ENCODE data around the gene CCL26.
"Not testable (repeated sequence)": the region's sequence is repeated elsewhere in the genome, so short reads cannot be mapped to it uniquely, and the experiment has no call there.

Gene CCL26

DNA sequence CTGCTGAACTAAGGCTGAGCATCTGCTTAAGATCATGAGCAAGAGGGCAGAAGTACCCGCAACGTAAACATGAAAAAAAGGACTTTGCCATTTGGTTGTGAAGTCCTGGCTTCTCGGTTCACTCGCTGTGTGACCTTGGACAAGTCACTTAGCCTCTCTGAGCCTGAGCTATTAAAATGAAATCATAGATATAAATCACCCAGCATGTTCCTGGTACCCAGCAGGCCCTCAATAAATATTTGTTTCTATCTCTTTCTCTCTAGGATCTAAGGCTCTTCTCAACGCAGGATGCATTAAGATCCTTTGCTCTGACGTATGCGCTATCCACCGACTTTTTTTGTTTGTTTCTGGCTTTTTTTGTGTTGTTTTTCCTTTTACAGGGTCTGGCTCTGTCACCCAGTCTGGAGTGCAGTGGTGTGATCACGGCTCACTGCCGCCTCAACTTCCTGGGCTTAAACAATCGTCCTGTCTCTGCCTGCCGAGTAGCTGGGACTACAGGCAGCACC, 39.9 kb downstream of the CCL26 start:
- peak overlapping the region; percentile 21; the same call in 1 of the 2 replicates for H3K27ac ChIP-seq
- H3K4me3 ChIP-seq, result no peak overlapping the region
- H3K27me3 ChIP-seq, result no peaks in the 10 kb centered on the region
- H3K4me2 ChIP-seq, result peak overlapping the region; percentile 59
- no peak overlapping the region for H3K9ac ChIP-seq
- no peaks in the 10 kb centered on the region for H3K9me3 ChIP-seq
- peaks cover 10% of the 10 kb centered on the region for H4K20me1 ChIP-seq
- H3K4me1 ChIP-seq, result peaks cover 69% of the 10 kb centered on the region
- TF ChIP-seq Cebpa-rat (IDR thresholded peaks at IDR 0.05), result no peak
- H3K36me3 ChIP-seq, result peaks cover 11% of the 10 kb centered on the region; the same call in 1 of the 2 replicates

- H4K20me1 ChIP-seq, result peaks cover 6% of the 10 kb centered on the region; the same call in 1 of the 2 replicates
- peak overlapping the region; percentile 14; the same call in 1 of the 2 replicates for H3K4me2 ChIP-seq
- no peaks in the 10 kb centered on the region for H3K27me3 ChIP-seq
- no peaks in the 10 kb centered on the region for H3K9me3 ChIP-seq
- no peak overlapping the region for H3K27ac ChIP-seq
- H3K4me3 ChIP-seq, result no peak overlapping the region
- peaks cover 74% of the 10 kb centered on the region for H3K4me1 ChIP-seq
- H3K9ac ChIP-seq, result no peak overlapping the region
- no peak for TF ChIP-seq Cebpa-rat (IDR thresholded peaks at IDR 0.05)
- H3K36me3 ChIP-seq, result peaks cover 11% of the 10 kb centered on the region; the same call in 1 of the 2 replicates
Observed at GRCh38 chr7:75729851-75730274, 42.1 kb downstream of the CCL26 start.

GRCh38 chr7:75727881-75728593, 44.0 kb downstream of the CCL26 start:
- no peak for TF ChIP-seq Cebpa-rat (IDR thresholded peaks at IDR 0.05)
- Histone ChIP-seq H3K27ac (peak overlapping the region; percentile 58), H3K9me3 (no peaks in the 10 kb centered on the region), H4K20me1 (peaks cover 6% of the 10 kb centered on the region; the same call in 1 of the 2 replicates), H3K4me1 (peaks cover 74% of the 10 kb centered on the region), H3K4me2 (peak overlapping the region; percentile 68), H3K9ac (peak overlapping the region; percentile 55), H3K4me3 (no peak overlapping the region), H3K36me3 (0 out of 2 replicates have a peak, but pooled peaks cover 1% of the 10 kb centered on the region), H3K27me3 (no peaks in the 10 kb centered on the region)

- H3K27me3 ChIP-seq, H3K27ac ChIP-seq, H3K36me3 ChIP-seq, H3K4me3 ChIP-seq, H3K9me3 ChIP-seq, H3K9ac ChIP-seq, H4K20me1 ChIP-seq: not testable (repeated sequence)
- Histone ChIP-seq H3K4me1 (peaks cover 67% of the 10 kb centered on the region), H3K4me2 (peak overlapping the region; percentile 68)
Observed at GRCh38 chr7:75727351-75727750, 44.7 kb downstream of the CCL26 start.

DNA sequence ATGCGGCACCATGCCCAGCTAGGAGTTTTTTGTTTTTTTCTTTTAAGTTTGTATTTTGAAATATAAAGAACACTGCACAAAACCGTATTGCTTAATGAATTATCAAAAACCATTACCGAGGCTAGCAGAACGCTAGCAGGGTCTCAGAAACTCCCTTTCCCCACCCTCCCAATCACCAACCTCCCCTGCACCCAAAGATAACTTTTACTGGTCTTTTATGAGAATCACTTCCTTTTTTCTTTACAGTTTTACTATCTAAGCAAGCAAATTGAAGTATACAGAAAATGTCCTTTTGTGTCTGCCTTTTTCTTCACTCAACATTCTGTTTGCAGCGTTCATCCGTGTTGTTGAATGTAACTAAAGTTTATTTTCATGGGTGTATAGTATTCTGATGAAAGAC, 46.7 kb downstream of the CCL26 start:
- Histone ChIP-seq H3K27me3 (no peaks in the 10 kb centered on the region), H3K27ac (no peak overlapping the region), H3K9ac (no peak overlapping the region), H4K20me1 (peaks cover 6% of the 10 kb centered on the region; the same call in 1 of the 2 replicates), H3K4me3 (no peak overlapping the region), H3K36me3 (no peaks in the 10 kb centered on the region), H3K9me3 (no peaks in the 10 kb centered on the region), H3K4me2 (no peak overlapping the region; the same call in 1 of the 2 replicates), H3K4me1 (peaks cover 65% of the 10 kb centered on the region)
- no peak for TF ChIP-seq Cebpa-rat (IDR thresholded peaks at IDR 0.05)

DNA sequence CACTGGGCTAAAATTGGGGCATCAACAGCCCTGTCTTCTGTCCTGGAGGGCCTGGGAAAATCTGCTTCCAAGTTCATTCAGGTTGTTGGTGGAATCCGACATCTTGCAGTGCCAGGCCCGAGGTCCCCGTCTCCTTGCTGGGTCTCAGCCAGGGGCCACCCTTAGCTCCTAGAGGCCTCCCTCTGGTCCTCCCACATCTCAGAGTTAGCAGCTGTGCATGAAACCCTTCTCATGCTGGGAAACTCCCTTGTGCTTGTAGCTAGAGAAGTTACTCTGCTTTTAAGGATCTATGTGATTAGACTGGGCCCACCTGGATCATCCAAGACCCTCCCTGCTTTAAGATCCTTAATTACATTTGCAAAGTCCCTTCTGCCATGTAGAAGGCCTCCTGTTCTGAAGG, 48.6 kb downstream of the CCL26 start:
- TF ChIP-seq Cebpa-rat (IDR thresholded peaks at IDR 0.05), result no peak
- Histone ChIP-seq H3K4me3 (no peak overlapping the region), H3K9me3 (no peaks in the 10 kb centered on the region), H3K27me3 (no peaks in the 10 kb centered on the region), H3K9ac (no peak overlapping the region), H3K4me2 (no peak overlapping the region), H3K36me3 (no peaks in the 10 kb centered on the region), H3K27ac (no peak overlapping the region), H4K20me1 (peaks cover 5% of the 10 kb centered on the region; the same call in 1 of the 2 replicates), H3K4me1 (peaks cover 48% of the 10 kb centered on the region)

DNA sequence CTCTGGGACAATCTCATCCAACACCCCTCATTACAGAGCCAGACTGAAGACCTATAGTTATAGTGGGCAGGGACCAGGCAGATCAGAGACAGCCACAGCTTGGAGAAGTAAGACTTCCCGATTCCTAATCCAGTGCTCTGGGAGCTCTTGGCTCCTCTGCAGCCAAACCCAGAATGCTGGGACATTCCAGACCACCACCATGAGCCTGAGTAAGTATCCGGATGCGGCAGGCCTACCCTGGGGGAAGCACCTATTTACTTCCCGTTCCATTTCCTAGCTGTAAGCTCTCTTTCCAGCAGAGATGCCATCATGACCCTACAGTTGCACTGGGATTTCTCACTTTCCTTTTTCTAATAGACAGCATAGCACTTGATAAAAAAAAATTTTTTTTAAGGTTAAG, 49.6 kb downstream of the CCL26 start:
- TF ChIP-seq Cebpa-rat (IDR thresholded peaks at IDR 0.05), result no peak
- Histone ChIP-seq H3K4me2 (no peak overlapping the region), H3K36me3 (peaks cover 6% of the 10 kb centered on the region; the same call in 1 of the 2 replicates), H3K9ac (no peak overlapping the region), H3K4me3 (no peak overlapping the region), H3K4me1 (peaks cover 38% of the 10 kb centered on the region), H3K27me3 (no peaks in the 10 kb centered on the region), H4K20me1 (no peaks in the 10 kb centered on the region), H3K9me3 (no peaks in the 10 kb centered on the region), H3K27ac (no peak overlapping the region)

- H3K9ac ChIP-seq, result not testable (repeated sequence)
Observed at GRCh38 chr7:75721922-75722321, 50.1 kb downstream of the CCL26 start.

GRCh38 chr7:75721426-75721825, 50.6 kb downstream of the CCL26 start:
- no peaks in the 10 kb centered on the region for H3K9me3 ChIP-seq
- no peaks in the 10 kb centered on the region for H3K27me3 ChIP-seq
- H4K20me1 ChIP-seq, result no peaks in the 10 kb centered on the region
- H3K36me3 ChIP-seq, result peaks cover 14% of the 10 kb centered on the region; the same call in 1 of the 2 replicates
- H3K27ac ChIP-seq, result no peak overlapping the region
- TF ChIP-seq Cebpa-rat (IDR thresholded peaks at IDR 0.05), result no peak
- H3K4me1 ChIP-seq, result peaks cover 37% of the 10 kb centered on the region
- no peak overlapping the region for H3K4me2 ChIP-seq
- H3K4me3 ChIP-seq, result no peak overlapping the region
- H3K9ac ChIP-seq, result no peak overlapping the region

More at GRCh38 chr7:75721922-75722321, 50.1 kb downstream of the CCL26 start:
- H3K27me3 ChIP-seq, H3K4me2 ChIP-seq, H3K9me3 ChIP-seq, H4K20me1 ChIP-seq, H3K27ac ChIP-seq, H3K4me3 ChIP-seq: not testable (repeated sequence)
- H3K4me1 ChIP-seq, result peaks cover 37% of the 10 kb centered on the region
- peaks cover 11% of the 10 kb centered on the region; the same call in 1 of the 2 replicates for H3K36me3 ChIP-seq

DNA sequence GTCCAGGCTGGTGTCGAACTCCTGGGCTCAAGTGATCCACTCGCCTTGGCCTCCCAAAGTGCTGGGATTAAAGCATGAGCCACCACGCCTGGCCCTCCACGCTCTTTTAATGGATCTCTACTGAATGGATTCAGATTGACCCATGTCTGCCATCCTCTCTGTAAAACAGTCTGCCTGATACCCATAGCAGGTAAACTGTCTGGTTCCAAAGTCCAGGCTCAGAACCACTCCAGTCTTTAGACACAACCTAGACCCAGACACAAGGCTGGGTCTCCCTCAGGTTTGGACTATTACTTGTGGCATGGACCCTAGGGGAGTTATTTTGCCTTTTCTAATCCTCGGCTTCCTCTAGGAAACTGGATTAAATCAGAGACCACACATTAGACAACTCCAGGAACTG, 52.4 kb downstream of the CCL26 start:
- no peaks in the 10 kb centered on the region for H4K20me1 ChIP-seq
- H3K4me3 ChIP-seq, result no peak overlapping the region
- no peaks in the 10 kb centered on the region for H3K27me3 ChIP-seq
- no peak overlapping the region for H3K9ac ChIP-seq
- peaks cover 39% of the 10 kb centered on the region for H3K4me1 ChIP-seq
- TF ChIP-seq Cebpa-rat (IDR thresholded peaks at IDR 0.05), result no peak
- H3K36me3 ChIP-seq, result peaks cover 14% of the 10 kb centered on the region; the same call in 1 of the 2 replicates
- no peak overlapping the region for H3K27ac ChIP-seq
- no peak overlapping the region for H3K4me2 ChIP-seq
- H3K9me3 ChIP-seq, result no peaks in the 10 kb centered on the region
